SK-N-MC (cell line): ENCODE data around the gene MYLK2.

ENCODE experiments used
- DNase-seq: peaks from one replicate; pipeline ENCODE4 v3.0.0-alpha.2; 2011; ENCODE audit warnings: low read depth, low spot score
- H3K27ac ChIP-seq: fragments of 200-600 bp; sonication (generic); 2 replicates; pipeline ENCODE4 v1.5.1; 2016; ENCODE audit warnings: mixed run types
- H3K36me3 ChIP-seq: fragments of 200-600 bp; sonication (generic); 2 replicates; pipeline ENCODE4 v1.6.1; 2017; ENCODE audit warnings: antibody characterized with exemption, low read length, mixed read lengths; ENCODE audit not compliant: insufficient read depth
- H3K4me3 ChIP-seq: fragments of 200-600 bp; sonication (generic); 2 replicates; pipeline ENCODE4 v1.5.1; 2016
- H3K9ac ChIP-seq: fragments of 200-600 bp; sonication (generic); 2 replicates; pipeline ENCODE4 v1.8.0; 2017; ENCODE audit warnings: mixed run types, mixed read lengths; ENCODE audit not compliant: insufficient read length
- H3K9me3 ChIP-seq: fragments of 200-600 bp; sonication (generic); 2 replicates; pipeline ENCODE4 v1.6.1; 2017; ENCODE audit warnings: low read depth, mild to moderate bottlenecking, antibody characterized with exemption, low read length, moderate library complexity, mixed read lengths
- EZH2 ChIP-seq: fragments of 200-600 bp; sonication (generic); IDR thresholded peaks from one replicate; pipeline ENCODE4 v1.6.1; 2017; ENCODE audit warnings: antibody characterized with exemption
- FOXP2 ChIP-seq: optimal IDR thresholded peaks from 2 replicates; pipeline ENCODE3; 2011; ENCODE audit warnings: mild to moderate bottlenecking, moderate library complexity; ENCODE audit not compliant: insufficient read depth; ENCODE audit errors: extremely low read length, control extremely low read depth
- POLR2AphosphoS5 ChIP-seq: IDR thresholded peaks from 2 replicates; pipeline ENCODE4 v1.6.1; 2012; ENCODE audit warnings: mild to moderate bottlenecking, low read depth, low read length, borderline replicate concordance

Gene MYLK2

DNA sequence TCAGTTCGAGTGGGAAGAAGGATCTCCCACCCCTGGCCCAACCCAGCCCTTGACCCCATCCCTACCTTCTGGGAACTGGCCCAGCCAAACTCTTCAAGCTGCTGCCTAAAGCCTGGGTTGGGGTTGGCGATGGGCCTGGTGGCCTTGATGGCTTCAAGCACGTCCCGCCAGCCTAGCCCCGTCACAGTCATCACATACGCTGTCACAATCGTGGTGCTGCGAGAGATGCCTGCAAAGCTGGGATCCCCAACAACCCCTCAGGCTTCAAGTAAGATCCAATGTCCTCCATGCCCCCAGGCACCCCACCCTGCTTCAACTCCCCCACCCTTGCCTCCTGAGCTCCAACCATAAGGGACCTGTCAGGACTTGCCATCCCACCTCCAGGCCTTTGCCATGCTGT, 43.4 kb downstream of the MYLK2 start:
- H3K9ac ChIP-seq = no peak overlapping the region
- H3K4me3 ChIP-seq = no peak overlapping the region
- H3K36me3 ChIP-seq = no peaks in the 10 kb centered on the region
- no peak for DNase-seq
- no peaks in the 10 kb centered on the region for H3K9me3 ChIP-seq
- TF ChIP-seq EZH2 (no peak), POLR2AphosphoS5 (no peak), FOXP2 (no peak)
- H3K27ac ChIP-seq = no peak overlapping the region

DNA sequence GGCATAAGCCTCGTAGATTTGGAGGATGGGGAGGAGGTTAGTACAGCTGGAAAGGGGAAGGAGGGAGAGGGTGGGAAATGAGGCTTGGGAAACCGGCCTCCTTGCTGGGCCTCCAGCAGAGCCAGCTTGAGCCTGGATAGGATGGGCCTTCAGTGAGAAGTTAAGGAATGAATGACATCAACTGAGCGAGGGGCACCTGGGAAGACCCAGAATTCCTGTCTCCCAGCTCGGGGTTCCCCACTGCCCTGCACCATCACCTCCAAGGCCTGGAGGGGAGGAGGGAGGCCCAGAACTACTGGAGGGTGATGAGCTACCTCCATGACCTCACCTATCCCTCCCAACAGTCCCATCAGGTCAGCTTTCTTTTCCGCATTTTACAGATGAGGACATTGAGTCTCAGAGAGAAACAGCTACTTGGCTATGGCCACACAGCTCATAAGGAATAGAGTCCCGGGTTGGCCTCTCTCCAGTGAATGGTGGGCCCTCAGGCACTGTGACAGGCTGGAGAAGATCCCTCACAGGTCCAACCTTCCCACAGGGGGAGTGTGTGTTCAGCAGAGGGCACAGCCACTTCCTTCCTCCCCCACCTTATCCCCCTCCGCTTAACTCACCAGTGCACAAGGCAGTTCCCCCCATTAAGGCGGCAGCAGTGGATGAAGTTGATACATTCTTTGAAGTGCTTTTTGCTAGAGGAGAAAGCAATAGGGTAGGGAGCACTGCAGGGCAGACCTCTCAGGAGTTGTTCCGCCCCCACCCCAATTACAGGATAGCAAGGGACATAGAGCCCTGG, 44.3 kb downstream of the MYLK2 start:
- no peak overlapping the region for H3K4me3 ChIP-seq
- no peak overlapping the region for H3K9ac ChIP-seq
- TF ChIP-seq FOXP2 (no peak), POLR2AphosphoS5 (no peak), EZH2 (no peak)
- no peak for DNase-seq
- H3K9me3 ChIP-seq = no peaks in the 10 kb centered on the region
- H3K36me3 ChIP-seq = no peaks in the 10 kb centered on the region
- H3K27ac ChIP-seq = no peak overlapping the region

DNA sequence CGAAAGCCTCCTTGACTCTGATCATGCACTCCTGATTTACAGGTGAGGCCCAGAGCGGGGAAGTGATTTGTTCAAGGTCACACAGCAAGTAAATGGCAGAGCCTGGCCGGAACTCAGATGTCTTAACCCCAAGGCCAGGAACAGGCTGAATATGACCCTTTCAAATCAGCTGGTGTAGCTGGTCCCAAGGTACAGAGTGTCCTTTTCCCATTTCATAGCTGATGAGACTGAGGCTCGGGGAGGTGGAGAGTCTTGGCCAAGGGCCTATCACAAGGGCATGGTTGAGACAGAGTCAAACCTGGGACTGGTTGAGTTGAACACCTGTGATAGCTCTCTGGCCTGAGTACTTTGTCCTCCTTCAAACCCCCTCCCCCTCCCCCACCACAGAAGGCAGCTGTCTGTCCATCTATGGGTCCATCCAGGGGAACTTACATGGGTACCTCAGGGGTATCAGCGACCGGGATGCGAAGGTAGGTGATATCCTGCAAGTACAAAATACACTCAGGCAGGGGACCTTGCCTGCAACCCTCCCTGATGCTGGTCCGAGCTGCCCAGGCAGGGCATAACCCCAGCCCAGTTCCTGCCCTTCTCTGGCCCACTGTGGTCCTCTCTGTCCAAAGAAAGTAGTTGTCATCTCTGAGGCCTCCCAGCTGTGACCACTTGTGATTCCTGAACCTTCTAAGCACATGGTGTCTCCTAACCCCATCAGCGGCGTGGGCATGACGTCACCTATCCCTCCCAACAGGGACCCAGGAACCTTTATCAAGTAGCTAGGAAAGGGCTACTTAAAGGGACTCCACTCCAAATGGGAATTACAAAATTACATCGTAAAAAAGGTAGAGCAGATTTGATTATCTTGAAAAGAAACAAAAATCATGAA, 45.6 kb downstream of the MYLK2 start:
- Histone ChIP-seq H3K9ac (no peak overlapping the region), H3K9me3 (no peaks in the 10 kb centered on the region), H3K4me3 (no peak overlapping the region), H3K27ac (no peak overlapping the region), H3K36me3 (no peaks in the 10 kb centered on the region)
- no peak for TF ChIP-seq FOXP2
- DNase-seq = no peak

DNA sequence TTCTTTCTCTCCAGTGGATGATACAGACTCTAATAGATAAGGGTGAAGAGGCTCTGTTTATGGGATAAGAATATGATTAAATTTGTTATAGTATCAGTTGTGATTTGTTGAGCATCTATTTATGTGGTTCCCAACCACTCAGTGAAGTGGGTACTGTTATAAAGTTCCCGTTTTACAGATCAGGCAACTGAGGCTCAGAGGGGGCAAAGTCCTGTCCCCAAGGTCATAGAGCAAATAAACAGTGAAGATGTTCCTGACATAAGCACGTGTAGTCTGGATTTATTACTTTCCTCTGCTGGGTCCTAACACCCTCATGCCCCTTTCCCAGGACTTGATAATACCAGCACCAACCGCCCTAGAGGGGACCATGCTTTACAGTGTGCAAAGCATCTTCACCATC, 47.1 kb downstream of the MYLK2 start:
- Histone ChIP-seq H3K4me3 (no peak overlapping the region), H3K9ac (no peak overlapping the region), H3K9me3 (no peaks in the 10 kb centered on the region), H3K36me3 (no peaks in the 10 kb centered on the region), H3K27ac (no peak overlapping the region)
- DNase-seq = no peak
- TF ChIP-seq EZH2 (no peak), POLR2AphosphoS5 (no peak)

DNA sequence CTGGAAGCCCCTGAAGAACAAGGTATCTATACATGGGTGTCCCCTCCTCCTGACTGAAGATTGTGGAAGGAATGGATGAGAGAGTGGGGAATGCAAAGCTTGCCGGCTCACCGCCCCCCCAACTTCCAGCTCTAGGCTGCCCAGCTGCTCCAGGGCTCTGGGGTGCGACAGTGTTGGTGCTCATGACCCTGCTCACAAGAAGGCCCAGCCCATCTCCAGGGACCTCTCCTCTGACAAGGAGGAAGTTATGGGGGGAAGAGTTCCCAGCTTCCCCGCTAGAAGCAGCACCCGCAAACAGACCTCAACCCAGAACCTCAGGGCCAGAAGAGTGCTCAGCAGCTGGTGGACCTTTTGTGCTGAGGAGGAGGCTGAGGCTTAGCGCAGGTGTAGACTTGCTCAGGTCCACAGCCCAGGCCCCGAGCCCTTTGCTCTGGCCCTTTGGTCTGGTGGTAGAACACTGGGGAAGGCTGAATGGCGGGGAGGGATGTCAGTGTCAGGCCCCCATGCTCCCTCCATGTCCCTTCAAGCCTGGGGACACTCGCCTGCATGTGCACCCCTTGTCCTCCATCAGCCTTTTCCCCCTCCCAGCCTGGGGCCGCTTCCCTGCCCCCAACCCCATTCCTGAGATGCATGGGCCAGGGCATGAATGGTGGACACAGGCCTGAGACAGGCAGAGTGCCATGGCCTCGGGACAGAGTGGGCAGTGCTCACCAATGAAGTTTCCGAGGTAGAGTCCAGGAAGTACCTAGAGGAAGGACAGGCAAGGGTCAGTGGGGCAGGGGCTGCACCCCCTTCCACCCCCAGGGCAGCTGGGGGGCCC, 49.9 kb downstream of the MYLK2 start:
- Histone ChIP-seq H3K4me3 (no peak overlapping the region), H3K9me3 (no peaks in the 10 kb centered on the region), H3K27ac (no peak overlapping the region), H3K36me3 (no peaks in the 10 kb centered on the region), H3K9ac (no peak overlapping the region)
- TF ChIP-seq POLR2AphosphoS5 (no peak), FOXP2 (no peak), EZH2 (no peak)
- DNase-seq = no peak

DNA sequence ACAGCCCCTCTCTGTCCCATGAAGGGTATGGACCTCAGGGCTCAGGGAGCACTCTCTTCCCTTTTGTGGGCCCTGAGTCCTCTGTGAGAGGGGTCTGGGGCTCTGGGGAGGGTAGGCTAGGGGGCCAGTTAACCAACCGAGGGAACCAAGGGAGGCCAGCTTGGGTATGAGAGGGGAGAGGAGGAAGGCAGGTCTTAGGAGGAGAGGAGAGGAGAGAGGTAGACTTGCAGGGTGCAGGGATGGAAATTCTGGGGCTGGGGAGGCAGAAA, 50.5 kb downstream of the MYLK2 start:
- Histone ChIP-seq H3K9ac (no peak overlapping the region), H3K36me3 (no peaks in the 10 kb centered on the region), H3K27ac (no peak overlapping the region), H3K4me3 (peak overlapping the region; percentile 75), H3K9me3 (no peaks in the 10 kb centered on the region)
- no peak for DNase-seq
- TF ChIP-seq POLR2AphosphoS5 (no peak), FOXP2 (no peak), EZH2 (no peak)

DNA sequence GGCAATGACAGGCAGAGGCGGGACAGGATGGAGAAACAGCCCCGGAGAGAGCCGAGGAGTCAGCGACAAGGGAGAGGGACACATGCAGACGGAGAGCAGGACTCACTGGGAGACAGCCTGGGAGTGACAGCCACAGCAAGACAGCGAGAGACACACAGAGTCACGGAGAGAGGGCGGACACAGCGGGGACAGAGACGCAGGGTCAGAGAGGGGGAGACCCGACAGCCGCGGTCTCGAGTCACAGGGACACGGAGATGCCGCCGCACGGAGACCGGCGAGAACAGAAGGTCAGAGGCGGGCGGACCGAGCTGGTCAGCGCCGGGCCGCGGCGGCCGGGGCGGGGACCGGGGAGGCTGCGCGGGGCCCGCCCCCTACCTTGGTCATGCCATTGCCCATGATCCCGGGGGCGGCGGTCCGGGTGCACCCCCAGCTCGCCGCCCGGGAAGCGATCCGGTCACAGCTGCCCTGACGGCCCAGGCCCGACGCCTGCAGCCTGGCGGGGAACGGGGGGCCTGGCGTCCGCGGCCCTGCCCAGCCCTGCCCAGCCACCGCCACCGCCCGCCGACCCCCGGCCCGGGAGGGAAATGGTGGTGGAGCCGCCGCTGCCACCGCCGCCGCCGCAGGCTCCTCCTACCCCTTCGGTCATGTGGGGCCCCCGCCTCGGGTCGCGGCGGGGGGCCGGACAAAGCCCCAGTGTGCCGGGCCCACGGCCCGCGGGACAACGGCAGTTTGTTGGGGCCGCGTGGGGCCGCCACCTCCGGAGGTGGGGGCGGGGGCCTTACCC, 51.0 kb downstream of the MYLK2 start, which contains the start of the genes DUSP15 and TTLL9:
Gene DUSP15 (minus strand): TSS at position 586 of the 784 bp plus-strand sequence. CDS start 190 bp downstream, at position 396.
Gene TTLL9 (plus strand): TSS at position 693 of the 784 bp plus-strand sequence. CDS start 493 bp downstream, outside the sequence.
- Histone ChIP-seq H3K27ac (no peak within 1 kb of the TSS), H3K4me3 (peak within 1 kb of the TSS; percentile 75), H3K9ac (peak within 1 kb of the TSS; percentile 20)

More for the DNA sequence above, 51.0 kb downstream of the MYLK2 start, which contains the start of the genes DUSP15 and TTLL9:
- DNase-seq = no peak
- TF ChIP-seq EZH2 (no peak), FOXP2 (no peak), POLR2AphosphoS5 (no peak)
- H3K9me3 ChIP-seq = no peaks in the 10 kb centered on the region
- H3K36me3 ChIP-seq = no peaks in the 10 kb centered on the region
